Ovary (tissue), 9 donors: ENCODE data around the gene MRTFA. TPM values are rescaled to one million over a fixed set of nuclear protein-coding genes. Genes with fewer than 3 reads are reported as not detected.

Source experiments
- DNase-seq, 5 donors: peaks; one replicate each; pipeline ENCODE4 v3.0.0-alpha.2; 2019 to 2020
- H3K27ac ChIP-seq, 2 donors: fragments of 200-600 bp; one replicate each; pipeline versions ENCODE4 v1.5.1 to v1.8.0; 2019 to 2022
- H3K27me3 ChIP-seq: fragments of 200-600 bp; one replicate; pipeline ENCODE4 v1.8.0; 2022
- H3K36me3 ChIP-seq: fragments of 200-600 bp; sonication (generic); one replicate; pipeline ENCODE4 v1.5.1; 2019
- H3K4me1 ChIP-seq: one replicate; pipeline ENCODE4 v1.8.1; 2013; ENCODE audit warnings: mild to moderate bottlenecking, moderate library complexity; ENCODE audit not compliant: insufficient read depth
- H3K4me3 ChIP-seq: fragments of 200-600 bp; sonication (generic); one replicate; pipeline ENCODE4 v1.5.1; 2017
- H3K9me3 ChIP-seq, 2 donors: fragments of 200-600 bp in 1 of 2; sonication (generic) in 1 of 2; one replicate each; pipeline versions ENCODE4 v1.5.1 to v1.8.1; 2013 to 2019; ENCODE audit warnings: mild to moderate bottlenecking in 1 of 2, moderate library complexity in 1 of 2
- EP300 ChIP-seq: sonication (generic); formaldehyde crosslinking; IDR thresholded peaks from one replicate; pipeline ENCODE4 v1.6.1; 2017; ENCODE audit warnings: antibody characterized with exemption
- POLR2A ChIP-seq: fragments of 450-650 bp; IDR thresholded peaks from one replicate; pipeline ENCODE4 v1.6.1; 2017; ENCODE audit warnings: antibody characterized with exemption, mild to moderate bottlenecking, moderate library complexity
- WGBS, 3 donors: extraction: QIAGEN DNeasy Blood & Tissue Kit in 1 of 3; methylation state at CpG; one replicate each; pipeline versions ENCODE4 v1.1.5 to v1.1.7; 2013 to 2017; 5-methylcytosine and 5-hydroxymethylcytosine counted together
- intact Hi-C, 4 donors: fragments of 100-400 bp; cut with DNase I; formaldehyde crosslinking; loops; one replicate each; pipeline versions ENCODE4 v1.11.0 to v1.15.1; 2022 to 2023
- polyA plus RNA-seq, 2 donors: library from polyadenylated mRNA; stranded (reverse); fragments of 200-250 nt in 1 of 2; fragments of 350-450 nt in 1 of 2; fragmentation: Illumina TruSeq in 1 of 2; extraction: RNeasy Lipid Tissue Mini Kit (QIAGEN cat#74804) in 1 of 2; gene quantifications; one replicate each; pipeline ENCODE4 v1.2.3, GENCODE V29; 2013 to 2014
- total RNA-seq, 7 donors: library from RNA; depleted of rRNA in 2 of 7; stranded (reverse); fragments of >200 nt in 2 of 7; fragmentation: NEBNext Ultra II Directional in 3 of 7; extraction: Animal tissue kit (Norgen Biotek cat#: 25700) in 3 of 7; gene quantifications; one replicate each; pipeline versions ENCODE4 v1.1.0 to v1.2.4, GENCODE V29; 2016 to 2023
- TF ChIP-seq, protein P1 (sequence below), 3 donors: fragments of 450-650 bp in 2 of 3; fragments of 200-600 bp in 1 of 3; IDR thresholded peaks; one replicate each; pipeline versions ENCODE4 v1.5.1 to v1.8.0; 2016 to 2022; ENCODE audit warnings: antibody characterized with exemption in 3 of 3, mild to moderate bottlenecking in 1 of 3
- donor health status: DM: no; HTN: no; CAD: no; lungs with moderate emphysema.
- donor health status: DM: no; HTN: no; CAD: no.
- donor health status: Bipolar disorder and iron deficiency.
- donor health status: DM: yes; HTN: yes; CAD: no.
- donor health status: DM: no; HTN: no; CAD: no.
- donor health status: DM: yes; HTN: yes; CAD: no.

MRTFA gene
- total and polyA plus RNA-seq, 9 donors: 15.4 to 59.7 (median 54.9) TPM

DNA sequence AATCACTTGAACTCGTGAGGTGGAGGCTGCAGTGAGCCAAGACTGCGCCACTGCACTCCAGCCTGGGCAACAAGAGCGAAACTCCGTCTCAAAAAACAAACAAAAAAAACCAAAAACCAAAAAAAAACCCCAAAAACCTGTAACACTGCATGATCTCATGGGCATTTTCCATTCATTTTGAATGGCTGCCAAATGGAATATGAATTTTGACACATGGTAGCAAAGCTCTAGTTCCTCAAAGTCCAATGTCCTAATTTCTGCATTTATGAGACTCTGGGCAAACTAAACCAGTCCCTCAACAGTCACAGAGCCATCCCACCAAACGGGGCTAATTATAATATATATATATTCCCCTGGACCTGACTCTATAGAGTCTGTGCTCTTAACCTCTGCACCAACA is 204.4 kb downstream of the MRTFA start:
- TF ChIP-seq POLR2A (no peak), EP300 (no peak)
- TF ChIP-seq, protein P1, sequence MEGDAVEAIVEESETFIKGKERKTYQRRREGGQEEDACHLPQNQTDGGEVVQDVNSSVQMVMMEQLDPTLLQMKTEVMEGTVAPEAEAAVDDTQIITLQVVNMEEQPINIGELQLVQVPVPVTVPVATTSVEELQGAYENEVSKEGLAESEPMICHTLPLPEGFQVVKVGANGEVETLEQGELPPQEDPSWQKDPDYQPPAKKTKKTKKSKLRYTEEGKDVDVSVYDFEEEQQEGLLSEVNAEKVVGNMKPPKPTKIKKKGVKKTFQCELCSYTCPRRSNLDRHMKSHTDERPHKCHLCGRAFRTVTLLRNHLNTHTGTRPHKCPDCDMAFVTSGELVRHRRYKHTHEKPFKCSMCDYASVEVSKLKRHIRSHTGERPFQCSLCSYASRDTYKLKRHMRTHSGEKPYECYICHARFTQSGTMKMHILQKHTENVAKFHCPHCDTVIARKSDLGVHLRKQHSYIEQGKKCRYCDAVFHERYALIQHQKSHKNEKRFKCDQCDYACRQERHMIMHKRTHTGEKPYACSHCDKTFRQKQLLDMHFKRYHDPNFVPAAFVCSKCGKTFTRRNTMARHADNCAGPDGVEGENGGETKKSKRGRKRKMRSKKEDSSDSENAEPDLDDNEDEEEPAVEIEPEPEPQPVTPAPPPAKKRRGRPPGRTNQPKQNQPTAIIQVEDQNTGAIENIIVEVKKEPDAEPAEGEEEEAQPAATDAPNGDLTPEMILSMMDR (IDR thresholded peaks at IDR 0.05): no peak
- H3K36me3 ChIP-seq: no peaks in the 10 kb centered on the region
- H3K4me1 ChIP-seq: peaks cover 1% of the 10 kb centered on the region
- no peaks in the 10 kb centered on the region for H3K9me3 ChIP-seq
- WGBS, 3 donors: 88 to 91% (median 90%) methylated on average over 5 of the region's 5 CpGs
- intact Hi-C loops: loop anchor here in 1 of 4 donors (10.0 kb wide), 2 partner anchors 53 to 473 kb away; no protein-coding TSS in a partner anchor
- no peak for DNase-seq
- H3K27ac ChIP-seq: no peak overlapping the region
- no peaks in the 10 kb centered on the region for H3K27me3 ChIP-seq
- no peak overlapping the region for H3K4me3 ChIP-seq

DNA sequence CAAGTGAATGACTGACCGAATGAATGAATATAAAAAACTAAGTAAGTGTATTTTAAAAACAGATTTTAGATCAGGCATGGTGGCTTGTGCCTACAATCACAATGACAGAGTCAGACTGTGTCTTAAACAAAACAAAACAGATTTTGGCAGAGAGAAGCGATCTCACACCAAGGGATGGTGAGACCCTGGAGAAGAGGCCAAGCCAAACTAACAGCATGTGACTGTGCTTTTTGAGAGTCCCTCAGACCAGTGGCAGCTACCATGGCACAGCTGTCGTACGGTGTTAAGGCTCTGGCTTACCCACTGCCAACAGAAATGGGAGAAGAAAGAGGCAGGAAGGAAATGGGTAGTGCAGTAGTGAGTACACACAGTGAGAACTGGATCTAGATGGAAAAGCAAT is 205.5 kb downstream of the MRTFA start:
- 89 to 91% (median 90%) methylated on average over 4 of the region's 4 CpGs for WGBS, 3 donors
- TF ChIP-seq EP300 (no peak), POLR2A (no peak)
- TF ChIP-seq, protein P1 (IDR thresholded peaks at IDR 0.05): no peak
- Histone ChIP-seq H3K4me3 (no peak overlapping the region), H3K4me1 (no peaks in the 10 kb centered on the region), H3K27me3 (no peaks in the 10 kb centered on the region), H3K27ac (no peak overlapping the region), H3K36me3 (no peaks in the 10 kb centered on the region), H3K9me3 (no peaks in the 10 kb centered on the region)
- intact Hi-C loops: loop anchor here in 1 of 4 donors (10.0 kb wide), 2 partner anchors 54 to 474 kb away; no protein-coding TSS in a partner anchor
- no peak for DNase-seq

- TF ChIP-seq, protein P1 (IDR thresholded peaks at IDR 0.05): no peak
- TF ChIP-seq POLR2A (no peak), EP300 (no peak)
- intact Hi-C loops: no loop called here
- 91 to 94% (median 93%) methylated on average over 4 of the region's 4 CpGs for WGBS, 3 donors
- Histone ChIP-seq H3K27ac (no peak overlapping the region), H3K4me1 (no peaks in the 10 kb centered on the region), H3K27me3 (no peaks in the 10 kb centered on the region), H3K4me3 (no peak overlapping the region), H3K9me3 (no peaks in the 10 kb centered on the region), H3K36me3 (no peaks in the 10 kb centered on the region)
- DNase-seq: no peak
Measured at GRCh38 chr22:40429481-40429880, 207.0 kb downstream of the MRTFA start.

GRCh38 chr22:40428796-40429195 is 207.7 kb downstream of the MRTFA start:
- no peak for DNase-seq
- H3K9me3 ChIP-seq: no peaks in the 10 kb centered on the region
- H3K4me3 ChIP-seq: no peak overlapping the region
- no peaks in the 10 kb centered on the region for H3K4me1 ChIP-seq
- H3K27me3 ChIP-seq: no peaks in the 10 kb centered on the region
- TF ChIP-seq, protein P1 (IDR thresholded peaks at IDR 0.05): no peak
- TF ChIP-seq POLR2A (no peak), EP300 (no peak)
- intact Hi-C loops: no loop called here
- WGBS, 3 donors: 88 to 94% (median 92%) methylated on average over 4 of the region's 4 CpGs
- no peaks in the 10 kb centered on the region for H3K36me3 ChIP-seq
- no peak overlapping the region for H3K27ac ChIP-seq
